Astrocyte of the spinal cord (primary cell): Measurements from ENCODE around the gene FARSA.
"Not testable (repeated sequence)": the region's sequence is repeated elsewhere in the genome, so short reads cannot be mapped to it uniquely, and the experiment has no call there.

Experiments used
- DNase-seq: peaks from one replicate; pipeline ENCODE4 v3.0.0; 2011; ENCODE audit warnings: low read depth, low spot score
- H3K4me3 ChIP-seq: 2 replicates; pipeline ENCODE4 v1.5.1; 2011; ENCODE audit warnings: low read depth, mild to moderate bottlenecking, low read length, moderate library complexity
- in situ Hi-C: cut with HindIII; loops from 2 replicates; pipeline ENCODE4 v1.10.0; 2017; ENCODE audit warnings: low sequenced_read_pairs
- TF ChIP-seq, protein P1 (sequence below): IDR thresholded peaks from 2 replicates; pipeline ENCODE4 v1.5.1; 2012; ENCODE audit warnings: low read depth, mild to moderate bottlenecking, low read length, inconsistent platforms

FARSA gene

DNA sequence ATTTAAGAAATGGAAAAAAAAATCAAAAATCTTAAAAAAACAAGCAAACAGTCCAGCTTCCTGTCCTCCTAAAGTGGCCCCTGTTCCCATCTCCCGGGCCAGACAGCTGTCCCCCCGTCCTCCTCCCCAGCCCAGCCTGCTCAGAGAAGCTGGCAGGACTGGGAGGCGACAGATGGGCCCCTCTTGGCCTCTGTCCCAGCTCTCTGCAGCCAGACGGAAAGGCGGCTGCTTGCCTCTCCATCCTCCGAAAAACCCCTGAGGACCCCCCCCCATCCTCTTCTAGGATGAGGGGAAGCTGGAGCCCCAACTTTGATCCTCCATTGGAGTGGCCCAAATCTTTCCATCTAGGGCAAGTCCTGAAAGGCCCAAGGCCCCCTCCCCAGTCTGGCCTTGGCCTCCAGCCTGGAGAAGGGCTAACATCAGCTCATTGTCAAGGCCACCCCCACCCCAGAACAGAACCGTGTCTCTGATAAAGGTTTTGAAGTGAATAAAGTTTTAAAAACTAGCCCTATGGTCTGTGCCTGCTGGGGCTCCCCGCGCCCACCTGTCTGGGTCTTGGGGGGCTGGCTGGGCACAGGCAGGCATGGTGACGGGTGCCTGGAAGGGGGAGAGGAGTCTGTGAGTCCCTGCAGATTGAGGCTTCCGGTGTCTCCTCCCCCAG lies 19.8 kb upstream of the FARSA start:
- TF ChIP-seq, protein P1, sequence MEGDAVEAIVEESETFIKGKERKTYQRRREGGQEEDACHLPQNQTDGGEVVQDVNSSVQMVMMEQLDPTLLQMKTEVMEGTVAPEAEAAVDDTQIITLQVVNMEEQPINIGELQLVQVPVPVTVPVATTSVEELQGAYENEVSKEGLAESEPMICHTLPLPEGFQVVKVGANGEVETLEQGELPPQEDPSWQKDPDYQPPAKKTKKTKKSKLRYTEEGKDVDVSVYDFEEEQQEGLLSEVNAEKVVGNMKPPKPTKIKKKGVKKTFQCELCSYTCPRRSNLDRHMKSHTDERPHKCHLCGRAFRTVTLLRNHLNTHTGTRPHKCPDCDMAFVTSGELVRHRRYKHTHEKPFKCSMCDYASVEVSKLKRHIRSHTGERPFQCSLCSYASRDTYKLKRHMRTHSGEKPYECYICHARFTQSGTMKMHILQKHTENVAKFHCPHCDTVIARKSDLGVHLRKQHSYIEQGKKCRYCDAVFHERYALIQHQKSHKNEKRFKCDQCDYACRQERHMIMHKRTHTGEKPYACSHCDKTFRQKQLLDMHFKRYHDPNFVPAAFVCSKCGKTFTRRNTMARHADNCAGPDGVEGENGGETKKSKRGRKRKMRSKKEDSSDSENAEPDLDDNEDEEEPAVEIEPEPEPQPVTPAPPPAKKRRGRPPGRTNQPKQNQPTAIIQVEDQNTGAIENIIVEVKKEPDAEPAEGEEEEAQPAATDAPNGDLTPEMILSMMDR, result no peak
- H3K4me3 ChIP-seq, result no peak overlapping the region
- no peak for DNase-seq
- in situ Hi-C loops, result no loop called here

DNA sequence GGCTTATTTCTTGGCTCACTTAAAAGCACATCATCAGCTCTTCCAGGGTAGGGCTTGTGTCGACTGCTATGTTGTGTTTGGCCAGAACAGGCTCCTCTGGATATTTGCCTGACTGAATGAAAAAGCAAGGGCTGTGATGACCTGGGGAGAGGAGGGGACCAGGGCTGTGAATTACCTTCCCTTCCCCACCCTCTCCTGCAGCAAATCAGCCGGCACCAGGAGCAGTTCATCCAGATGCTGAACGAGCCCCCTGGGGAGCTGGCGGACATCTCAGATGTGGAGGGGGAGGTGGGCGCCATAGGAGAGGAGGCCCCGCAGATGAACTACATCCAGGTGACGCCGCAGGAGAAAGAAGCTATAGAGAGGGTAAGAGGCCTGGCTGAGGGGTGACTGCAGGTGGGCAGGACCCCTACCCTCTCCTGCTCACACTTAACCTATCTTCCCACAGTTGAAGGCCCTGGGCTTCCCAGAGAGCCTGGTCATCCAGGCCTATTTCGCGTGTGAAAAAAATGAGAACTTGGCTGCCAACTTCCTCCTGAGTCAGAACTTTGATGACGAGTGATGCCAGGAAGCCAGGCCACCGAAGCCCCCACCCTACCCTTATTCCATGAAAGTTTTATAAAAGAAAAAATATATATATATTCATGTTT lies 19.1 kb upstream of the FARSA start:
- DNase-seq, result peak; percentile 88
- TF ChIP-seq, protein P1, result no peak
- in situ Hi-C loops, result no loop called here
- no peak overlapping the region for H3K4me3 ChIP-seq

DNA sequence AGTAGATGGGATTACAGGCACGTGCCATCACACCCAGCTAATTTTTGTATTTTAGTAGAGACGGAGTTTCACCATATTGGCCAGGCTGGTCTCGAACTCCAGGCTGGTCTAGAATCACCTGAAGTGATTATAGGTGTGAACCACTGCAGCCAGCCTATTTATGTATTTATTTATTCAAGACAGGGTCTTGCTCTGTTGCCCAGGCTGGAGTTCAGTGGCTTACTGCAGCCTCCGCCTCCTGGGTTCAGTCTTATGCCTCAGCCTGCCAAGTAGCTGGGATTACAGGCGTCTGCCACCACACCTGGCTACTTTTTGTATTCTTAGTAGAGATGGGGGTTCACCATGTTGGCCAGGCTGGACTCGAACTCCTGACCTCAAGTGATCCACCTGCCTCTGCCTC lies 18.5 kb upstream of the FARSA start:
- in situ Hi-C loops, DNase-seq, H3K4me3 ChIP-seq: not testable (repeated sequence)

DNA sequence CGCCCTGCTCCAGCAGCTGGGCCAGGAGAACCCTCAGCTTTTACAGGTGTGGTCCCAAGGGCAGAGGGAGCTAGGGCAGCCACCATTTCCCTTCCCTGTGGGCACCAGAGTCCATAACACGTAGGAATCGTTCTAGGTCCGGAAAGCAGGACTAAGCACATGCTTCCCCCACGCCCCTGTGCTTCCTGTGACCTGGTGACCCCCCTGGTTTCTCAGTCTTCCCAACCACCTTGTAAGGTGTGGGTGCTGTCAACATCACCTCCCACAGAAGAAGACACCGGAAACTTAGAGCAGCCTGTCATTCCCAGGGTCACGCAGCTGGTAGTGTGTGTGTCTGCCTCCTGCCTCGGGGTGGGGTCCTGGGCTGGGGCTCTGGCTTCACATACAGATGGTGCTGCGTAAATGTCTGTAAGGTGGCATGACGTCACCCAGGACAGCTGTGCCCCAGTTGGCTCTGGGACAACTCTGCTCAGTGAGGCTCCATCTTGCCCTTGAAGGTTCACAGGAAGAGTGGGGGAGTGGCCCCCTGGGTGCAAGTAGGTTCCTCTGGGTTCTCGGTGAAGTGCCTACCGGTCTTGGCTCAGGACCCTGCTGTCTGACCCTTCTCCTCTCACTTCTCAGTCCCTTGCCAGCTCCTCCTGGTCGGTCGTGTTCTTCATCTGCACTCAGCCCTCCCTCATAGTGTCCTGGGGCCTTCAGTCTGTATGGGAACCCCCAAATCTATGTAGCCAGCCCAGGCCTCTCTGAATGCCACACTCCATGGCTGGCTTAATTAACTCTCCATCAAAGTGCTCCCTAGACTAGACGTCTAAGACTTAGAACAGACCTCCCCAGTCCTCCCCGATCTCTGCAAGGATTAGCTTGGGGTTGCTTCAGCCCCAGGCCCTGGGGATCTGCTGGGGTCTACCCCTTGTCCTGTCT lies 16.1 kb upstream of the FARSA start:
- TF ChIP-seq, protein P1, result no peak
- in situ Hi-C loops, result no loop called here
- DNase-seq, result no peak
- H3K4me3 ChIP-seq, result no peak overlapping the region

DNA sequence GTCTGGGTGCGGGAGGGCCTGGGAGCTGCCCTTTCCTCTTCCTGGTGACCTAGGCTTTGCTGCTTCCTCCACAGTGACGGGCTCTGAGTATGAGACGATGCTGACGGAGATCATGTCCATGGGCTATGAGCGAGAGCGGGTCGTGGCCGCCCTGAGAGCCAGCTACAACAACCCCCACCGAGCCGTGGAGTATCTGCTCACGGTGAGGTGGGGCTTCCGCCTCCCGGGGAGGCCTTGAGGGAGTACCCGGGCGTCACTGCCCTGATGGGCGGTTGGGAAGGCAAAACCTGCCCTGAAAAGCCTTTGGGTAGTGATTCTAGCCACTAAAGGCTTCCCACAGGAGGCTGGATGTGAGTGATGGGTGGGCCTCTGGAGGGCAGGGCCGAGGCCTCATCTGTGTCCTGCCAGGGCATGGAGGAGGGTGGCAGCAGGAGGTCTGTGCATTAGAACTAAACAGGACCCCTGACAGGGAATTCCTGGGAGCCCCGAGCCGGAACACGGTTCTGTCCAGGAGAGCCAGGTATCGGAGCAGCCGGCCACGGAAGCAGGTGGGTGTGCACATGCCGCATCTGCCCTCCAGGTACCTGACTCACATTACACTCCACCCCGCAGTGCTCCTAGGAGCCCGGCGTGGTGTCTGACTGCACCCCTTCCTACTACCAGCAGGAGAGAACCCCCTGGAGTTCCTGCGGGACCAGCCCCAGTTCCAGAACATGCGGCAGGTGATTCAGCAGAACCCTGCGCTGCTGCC lies 15.3 kb upstream of the FARSA start:
- TF ChIP-seq, protein P1, result no peak
- in situ Hi-C loops, result no loop called here
- no peak for DNase-seq

DNA sequence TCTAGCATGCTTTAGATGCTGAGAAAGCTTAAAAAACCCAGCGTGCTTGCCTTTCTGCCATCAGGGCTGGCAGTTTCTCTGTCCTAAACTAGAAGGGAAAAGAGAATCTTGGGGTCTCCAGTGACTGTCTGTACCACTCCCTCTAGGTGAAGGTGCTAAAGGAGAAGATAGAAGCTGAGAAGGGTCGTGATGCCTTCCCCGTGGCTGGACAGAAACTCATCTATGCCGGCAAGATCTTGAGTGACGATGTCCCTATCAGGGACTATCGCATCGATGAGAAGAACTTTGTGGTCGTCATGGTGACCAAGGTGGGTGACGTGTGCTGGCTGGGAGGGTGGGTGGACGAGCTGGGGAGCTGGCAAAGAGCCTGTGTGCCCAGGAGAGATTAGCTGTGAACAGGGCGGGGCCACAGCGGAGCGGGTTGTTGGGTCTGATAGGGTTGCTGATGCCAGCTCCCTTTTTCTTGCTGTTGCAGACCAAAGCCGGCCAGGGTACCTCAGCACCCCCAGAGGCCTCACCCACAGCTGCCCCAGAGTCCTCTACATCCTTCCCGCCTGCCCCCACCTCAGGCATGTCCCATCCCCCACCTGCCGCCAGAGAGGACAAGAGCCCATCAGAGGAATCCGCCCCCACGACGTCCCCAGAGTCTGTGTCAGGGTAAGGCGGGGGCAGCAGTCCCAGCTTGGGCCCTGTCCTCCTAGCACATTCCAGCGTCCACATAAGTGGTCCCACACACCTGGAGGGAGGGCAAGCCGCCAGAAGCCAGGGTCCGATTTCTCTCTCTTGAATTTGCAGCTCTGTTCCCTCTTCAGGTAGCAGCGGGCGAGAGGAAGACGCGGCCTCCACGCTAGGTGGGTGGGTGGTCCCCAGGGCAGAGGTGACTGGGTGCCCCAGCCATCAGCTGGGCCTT lies 14.4 kb upstream of the FARSA start:
- in situ Hi-C loops, result no loop called here
- TF ChIP-seq, protein P1, result no peak
- H3K4me3 ChIP-seq, result no peak overlapping the region
- DNase-seq, result no peak

More for the DNA sequence above, 15.3 kb upstream of the FARSA start:
- H3K4me3 ChIP-seq, result no peak overlapping the region
